MM.1S (cell line): Measurements from ENCODE around the gene CNKSR3.

Source experiments
- EZH2 ChIP-seq: fragments of 300-600 bp; sonication (generic); optimal IDR thresholded peaks from 2 replicates; pipeline ENCODE3; 2017; ENCODE audit warnings: low read depth, mild to moderate bottlenecking, antibody characterized with exemption, low read length, mixed read lengths
- TF ChIP-seq, protein P1 (sequence below): fragments of 300-600 bp; sonication (generic); IDR thresholded peaks from 2 replicates; pipeline ENCODE4 v1.5.1; 2016; ENCODE audit warnings: antibody characterized with exemption, low read length, mixed read lengths

GRCh38 chr6:154469306-154469935 is 41.1 kb downstream of the CNKSR3 start:
- no peak for TF ChIP-seq EZH2
- TF ChIP-seq, protein P1, sequence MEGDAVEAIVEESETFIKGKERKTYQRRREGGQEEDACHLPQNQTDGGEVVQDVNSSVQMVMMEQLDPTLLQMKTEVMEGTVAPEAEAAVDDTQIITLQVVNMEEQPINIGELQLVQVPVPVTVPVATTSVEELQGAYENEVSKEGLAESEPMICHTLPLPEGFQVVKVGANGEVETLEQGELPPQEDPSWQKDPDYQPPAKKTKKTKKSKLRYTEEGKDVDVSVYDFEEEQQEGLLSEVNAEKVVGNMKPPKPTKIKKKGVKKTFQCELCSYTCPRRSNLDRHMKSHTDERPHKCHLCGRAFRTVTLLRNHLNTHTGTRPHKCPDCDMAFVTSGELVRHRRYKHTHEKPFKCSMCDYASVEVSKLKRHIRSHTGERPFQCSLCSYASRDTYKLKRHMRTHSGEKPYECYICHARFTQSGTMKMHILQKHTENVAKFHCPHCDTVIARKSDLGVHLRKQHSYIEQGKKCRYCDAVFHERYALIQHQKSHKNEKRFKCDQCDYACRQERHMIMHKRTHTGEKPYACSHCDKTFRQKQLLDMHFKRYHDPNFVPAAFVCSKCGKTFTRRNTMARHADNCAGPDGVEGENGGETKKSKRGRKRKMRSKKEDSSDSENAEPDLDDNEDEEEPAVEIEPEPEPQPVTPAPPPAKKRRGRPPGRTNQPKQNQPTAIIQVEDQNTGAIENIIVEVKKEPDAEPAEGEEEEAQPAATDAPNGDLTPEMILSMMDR = no peak
